ENCODE measurements around the gene SCD5. TPM values are rescaled to one million over a fixed set of nuclear protein-coding genes. Genes with fewer than 3 reads are reported as not detected.
"Not testable (repeated sequence)": the region's sequence is repeated elsewhere in the genome, so short reads cannot be mapped to it uniquely, and the experiment has no call there.

SCD5 gene
- polyA plus RNA-seq, 1 donor from 2014 or later = 212 TPM

GRCh38 chr4:82839624-82840023 is 41.0 kb upstream of the SCD5 start:
- no peaks in the 10 kb centered on the region for H3K36me3 ChIP-seq (ENCODE audit: insufficient read depth, low read length)

GRCh38 chr4:82833696-82834313 is 35.2 kb upstream of the SCD5 start:
- no peaks in the 10 kb centered on the region for H3K27me3 ChIP-seq (ENCODE audit: insufficient read depth, low read depth, low read length)
- TF ChIP-seq TAF1 (IDR thresholded peaks at IDR 0.05; ENCODE audit: low read depth) = no peak
- TF ChIP-seq EP300 (conservative IDR thresholded peaks at IDR 0.05; ENCODE audit: poor library complexity, severe bottlenecking) = no peak
- no peak for TF ChIP-seq POLR2AphosphoS5 (IDR thresholded peaks at IDR 0.05)
- no peak for TF ChIP-seq CTCF (IDR thresholded peaks at IDR 0.05; ENCODE audit: poor library complexity, severe bottlenecking)
- no peak for TF ChIP-seq REST (IDR thresholded peaks at IDR 0.05; ENCODE audit: borderline replicate concordance)
- TF ChIP-seq MXI1 (conservative IDR thresholded peaks at IDR 0.05; ENCODE audit: poor library complexity, severe bottlenecking) = no peak
- no peak for TF ChIP-seq SMC3 (conservative IDR thresholded peaks at IDR 0.05; ENCODE audit: poor library complexity)
- TF ChIP-seq EZH2 (IDR thresholded peaks at IDR 0.05; ENCODE audit: borderline replicate concordance, insufficient read depth, low read length, poor library complexity, severe bottlenecking) = no peak
- no peak for TF ChIP-seq RAD21 (conservative IDR thresholded peaks at IDR 0.05)
- no peak overlapping the region for H2AFZ ChIP-seq (ENCODE audit: low read depth, low read length)
- H3K9me3 ChIP-seq (ENCODE audit: low read length) = no peaks in the 10 kb centered on the region
- no peaks in the 10 kb centered on the region for H3K79me2 ChIP-seq (replicated peaks; ENCODE audit: insufficient read depth, low read length)
- no peak overlapping the region for H3K27ac ChIP-seq (ENCODE audit: low read length)
- H3K36me3 ChIP-seq (ENCODE audit: insufficient read depth, low read length) = no peaks in the 10 kb centered on the region
- H4K20me1 ChIP-seq (ENCODE audit: insufficient read depth) = no peaks in the 10 kb centered on the region
- H3K4me3 ChIP-seq (ENCODE audit: low read length) = no peak overlapping the region
- H3K9ac ChIP-seq (ENCODE audit: low read length) = no peak overlapping the region
- no peaks in the 10 kb centered on the region for H3F3A ChIP-seq (ENCODE audit: insufficient read depth, low read length, poor library complexity, severe bottlenecking)
- H3K9me2 ChIP-seq (ENCODE audit: insufficient read depth, low read length) = no peaks in the 10 kb centered on the region
- H3K4me2 ChIP-seq (ENCODE audit: low read length) = no peak overlapping the region

More at GRCh38 chr4:82839624-82840023, 41.0 kb upstream of the SCD5 start:
- no peak for TF ChIP-seq EP300 (conservative IDR thresholded peaks at IDR 0.05; ENCODE audit: poor library complexity, severe bottlenecking)
- TF ChIP-seq REST (IDR thresholded peaks at IDR 0.05; ENCODE audit: borderline replicate concordance) = no peak
- no peak for TF ChIP-seq EZH2 (IDR thresholded peaks at IDR 0.05; ENCODE audit: borderline replicate concordance, insufficient read depth, low read length, poor library complexity, severe bottlenecking)
- TF ChIP-seq TAF1 (IDR thresholded peaks at IDR 0.05; ENCODE audit: low read depth) = no peak
- Histone ChIP-seq H3K4me3 (ENCODE audit: low read length) (no peak overlapping the region), H4K20me1 (ENCODE audit: insufficient read depth) (no peaks in the 10 kb centered on the region), H3K27ac (ENCODE audit: low read length) (no peak overlapping the region), H3K79me2 (replicated peaks; ENCODE audit: insufficient read depth, low read length) (no peaks in the 10 kb centered on the region), H3K9me3 (ENCODE audit: low read length) (no peaks in the 10 kb centered on the region), H3K9me2 (ENCODE audit: insufficient read depth, low read length) (no peaks in the 10 kb centered on the region), H3K9ac (ENCODE audit: low read length) (no peak overlapping the region), H2AFZ (ENCODE audit: low read depth, low read length) (no peak overlapping the region), H3F3A (ENCODE audit: insufficient read depth, low read length, poor library complexity, severe bottlenecking) (no peaks in the 10 kb centered on the region), H3K4me2 (ENCODE audit: low read length) (no peak overlapping the region), H3K27me3 (ENCODE audit: insufficient read depth, low read depth, low read length) (no peaks in the 10 kb centered on the region)

GRCh38 chr4:82833060-82833459 is 34.5 kb upstream of the SCD5 start:
- not testable (repeated sequence) for H4K20me1 ChIP-seq (ENCODE audit: insufficient read depth)

More at GRCh38 chr4:82833060-82833459, 34.5 kb upstream of the SCD5 start:
- H3K36me3 ChIP-seq (ENCODE audit: insufficient read depth, low read length); H3K79me2 ChIP-seq (replicated peaks; ENCODE audit: insufficient read depth, low read length); H3F3A ChIP-seq (ENCODE audit: insufficient read depth, low read length, poor library complexity, severe bottlenecking); H3K4me3 ChIP-seq (ENCODE audit: low read length); H3K27ac ChIP-seq (ENCODE audit: low read length); H3K9me2 ChIP-seq (ENCODE audit: insufficient read depth, low read length); H2AFZ ChIP-seq (ENCODE audit: low read depth, low read length); H3K4me2 ChIP-seq (ENCODE audit: low read length); H3K27me3 ChIP-seq (ENCODE audit: insufficient read depth, low read depth, low read length); H3K9ac ChIP-seq (ENCODE audit: low read length); H3K9me3 ChIP-seq (ENCODE audit: low read length): not testable (repeated sequence)

Data from neural cell (in vitro differentiated cells).